Left colon (tissue), 2 donors: ENCODE data around the gene ARF3. TPM values are rescaled to one million over a fixed set of nuclear protein-coding genes. Genes with fewer than 3 reads are reported as not detected.
A peak's percentile ranks its signal among the peaks of the same experiment; 100 is the strongest.
"Not testable (repeated sequence)": the region's sequence is repeated elsewhere in the genome, so short reads cannot be mapped to it uniquely, and the experiment has no call there.

Source experiments
- ATAC-seq: fragments of 200-7000 bp; cut with Tn5 transposase; one replicate; pipeline ENCODE4 v1.9.1; 2020; ENCODE audit warnings: mild to moderate bottlenecking, moderate library complexity
- DNase-seq, 2 donors: peaks; one replicate each; pipeline ENCODE4 v3.0.0-alpha.2; 2020
- intact Hi-C, 2 donors: fragments of 100-400 bp; cut with DNase I in 1 of 2; cut with micrococcal nuclease in 1 of 2; formaldehyde crosslinking; loops; one replicate each; pipeline versions ENCODE4 v1.11.2 to v1.14.0; 2022; cut with DNase I, micrococcal nuclease
- total RNA-seq, 2 donors: library from RNA; stranded (reverse); fragmentation: NEBNext Ultra II Directional; extraction: Animal tissue kit (Norgen Biotek cat#: 25700); gene quantifications; one replicate each; pipeline ENCODE4 v1.2.1, GENCODE V29; 2021
- donor health status: DM: no; HTN: no; CAD: no.
- donor health status: DM: yes; HTN: yes; CAD: no.

Gene ARF3
- total RNA-seq, 2 donors from 2014 or later: 271 to 304 TPM

DNA sequence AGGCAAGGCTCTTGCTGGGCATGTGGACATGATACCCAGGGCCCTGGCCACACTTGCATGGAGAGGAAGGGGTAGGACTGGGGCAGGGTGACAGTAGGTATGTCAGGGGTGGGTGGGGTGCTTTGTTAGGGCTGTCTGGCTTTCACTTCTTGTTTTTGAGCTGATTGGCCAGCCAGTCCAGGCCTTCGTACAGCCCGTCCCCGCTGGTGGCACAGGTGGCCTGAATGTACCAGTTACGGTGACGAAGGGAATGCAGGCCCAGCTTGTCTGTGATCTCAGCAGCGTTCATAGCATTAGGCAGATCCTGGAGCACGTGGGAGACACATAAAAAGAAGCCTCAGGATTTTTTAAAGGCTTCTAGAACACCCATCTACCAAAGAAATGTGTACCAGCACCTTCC, 18.5 kb downstream of the ARF3 start:
- intact Hi-C loops: loop anchor here in 1 of 2 donors (10.0 kb wide), 1 partner anchor 84 kb away; the partner anchor contains the start of gene DDX23
- DNase-seq (peak in 1 of 2 donors; percentile 20), ATAC-seq (no peak)

- intact Hi-C loops: loop anchor here in 1 of 2 donors (10.0 kb wide), 1 partner anchor 82 kb away; the partner anchor contains the start of gene DDX23
Measured at GRCh38 chr12:48937170-48937569, 20.1 kb downstream of the ARF3 start.

GRCh38 chr12:48936379-48936979, 20.8 kb downstream of the ARF3 start:
- ATAC-seq: peak; percentile 66
- intact Hi-C loops: loop anchor here in 1 of 2 donors (10.0 kb wide), 1 partner anchor 82 kb away; the partner anchor contains the start of gene DDX23
- DNase-seq: peak; percentile 53 to 82

More at GRCh38 chr12:48937170-48937569, 20.1 kb downstream of the ARF3 start:
- DNase-seq (no peak), ATAC-seq (no peak)

GRCh38 chr12:48934312-48934706, 23.0 kb downstream of the ARF3 start:
- intact Hi-C loops: loop anchor here in 1 of 2 donors (10.0 kb wide), 1 partner anchor 80 kb away; the partner anchor contains the start of gene DDX23

GRCh38 chr12:48933664-48934311, 23.5 kb downstream of the ARF3 start:
- DNase-seq (no peak), ATAC-seq (no peak)
- intact Hi-C loops: loop anchor here in 1 of 2 donors (10.0 kb wide), 1 partner anchor 79 kb away; the partner anchor contains the start of gene DDX23

More at GRCh38 chr12:48934312-48934706, 23.0 kb downstream of the ARF3 start:
- DNase-seq (no peak), ATAC-seq (peak; percentile 51)

GRCh38 chr12:48932878-48933277, 24.4 kb downstream of the ARF3 start:
- DNase-seq: no peak
- no peak for ATAC-seq
- intact Hi-C loops: loop anchor here in 1 of 2 donors (10.0 kb wide), 1 partner anchor 78 kb away; the partner anchor contains the start of gene DDX23

DNA sequence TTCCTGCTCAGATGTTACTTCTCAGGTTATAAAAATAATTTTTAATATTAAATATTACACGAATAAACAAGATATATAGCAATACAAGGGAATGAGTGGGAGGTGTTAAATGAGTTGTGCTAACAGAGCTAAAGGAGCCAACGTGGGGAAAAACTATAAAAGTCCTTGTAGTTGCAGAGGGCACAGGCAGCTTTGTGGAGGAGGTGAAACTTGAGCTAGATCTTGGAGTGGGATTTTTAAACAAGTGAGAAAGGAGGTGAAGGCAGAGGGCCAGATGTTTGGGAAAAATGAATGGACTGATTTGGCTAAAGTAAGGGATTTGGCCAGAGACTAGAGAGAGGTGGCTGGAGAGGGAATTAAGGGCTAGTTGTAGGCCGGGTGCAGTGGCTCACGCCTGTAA, 26.8 kb downstream of the ARF3 start:
- ATAC-seq (no peak), DNase-seq (no peak)
- intact Hi-C loops: loop anchor here in 1 of 2 donors (10.0 kb wide), 1 partner anchor 76 kb away; the partner anchor contains the start of gene DDX23

- ATAC-seq (no peak), DNase-seq (no peak)
- intact Hi-C loops: no loop called here
Measured at GRCh38 chr12:48929551-48929950, 27.7 kb downstream of the ARF3 start.

DNA sequence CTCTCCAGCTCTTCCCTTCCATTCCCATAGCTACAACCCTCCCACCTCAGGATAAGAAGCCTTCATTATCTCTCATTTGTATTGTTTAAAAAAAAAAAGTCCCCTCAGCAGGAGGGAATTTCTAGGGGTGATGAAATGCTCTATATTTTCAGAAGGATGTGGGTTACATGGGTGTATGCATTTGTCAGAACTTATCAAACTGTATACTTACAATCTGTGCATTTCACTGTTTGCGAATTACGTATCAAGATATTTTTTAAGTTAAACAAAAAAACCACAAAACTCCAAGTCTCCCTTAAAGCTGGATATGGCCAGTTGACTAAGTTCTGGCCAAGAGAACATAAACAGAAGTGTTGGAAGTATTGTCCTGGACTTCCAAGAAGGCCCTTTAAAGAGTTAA, 30.0 kb downstream of the ARF3 start:
- intact Hi-C loops: no loop called here
- ATAC-seq: no peak

DNA sequence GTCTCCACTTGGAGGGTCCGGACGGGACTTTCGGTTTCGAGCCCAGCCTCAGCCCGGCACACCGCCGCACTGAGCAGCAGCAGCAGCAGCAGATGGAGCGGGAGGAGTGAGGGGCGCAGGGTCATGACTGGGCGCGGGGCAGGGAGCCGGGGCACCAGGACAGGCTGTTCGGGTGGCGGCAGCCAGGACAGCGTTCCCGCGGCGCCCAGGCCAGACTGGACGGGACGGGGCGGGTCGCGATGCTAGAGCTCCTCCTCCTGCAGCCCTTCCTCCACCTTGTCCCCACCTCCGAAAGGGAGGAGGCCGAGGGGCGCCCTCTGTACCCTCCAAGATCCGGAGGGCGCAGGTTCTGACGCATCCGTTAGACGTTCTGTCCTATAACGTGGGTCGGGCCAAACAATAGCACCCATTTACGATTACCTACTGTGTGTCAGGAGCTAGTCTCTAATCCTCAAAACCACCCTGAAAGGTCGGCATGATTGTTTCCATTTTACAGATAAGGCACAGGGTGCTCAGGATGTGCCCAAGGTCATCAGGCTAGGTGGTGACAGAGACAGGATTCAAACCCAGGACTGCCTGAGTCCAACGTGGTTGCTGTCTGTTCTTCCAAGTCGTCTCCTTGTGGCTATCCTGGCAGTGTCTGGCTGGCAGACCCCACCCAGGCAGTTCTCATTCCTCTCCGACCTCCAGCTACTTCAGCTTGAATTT, 31.8 kb downstream of the ARF3 start, which contains the start of gene FKBP11:
TSS of gene FKBP11 (minus strand) at position 189 of the 708 bp plus-strand sequence. CDS start at position 125, 64 bp downstream.
- peak; percentile 67 to 80 for DNase-seq
- peak; percentile 91 for ATAC-seq
- intact Hi-C loops: no loop called here

More for the DNA sequence above, 30.0 kb downstream of the ARF3 start:
- DNase-seq: no peak

- intact Hi-C loops: no loop called here
- DNase-seq (peak; percentile 50 to 71), ATAC-seq (peak; percentile 81)
Measured at GRCh38 chr12:48924617-48925303, 32.5 kb downstream of the ARF3 start.

- DNase-seq: no peak
- intact Hi-C loops: no loop called here
- no peak for ATAC-seq
Measured at GRCh38 chr12:48923117-48923516, 34.2 kb downstream of the ARF3 start.

GRCh38 chr12:48917857-48918537, 39.3 kb downstream of the ARF3 start:
- no peak for ATAC-seq
- peak in 1 of 2 donors; percentile 28 for DNase-seq
- intact Hi-C loops: no loop called here

GRCh38 chr12:48910196-48910595, 47.1 kb downstream of the ARF3 start:
- intact Hi-C loops: no loop called here
- no peak for DNase-seq

DNA sequence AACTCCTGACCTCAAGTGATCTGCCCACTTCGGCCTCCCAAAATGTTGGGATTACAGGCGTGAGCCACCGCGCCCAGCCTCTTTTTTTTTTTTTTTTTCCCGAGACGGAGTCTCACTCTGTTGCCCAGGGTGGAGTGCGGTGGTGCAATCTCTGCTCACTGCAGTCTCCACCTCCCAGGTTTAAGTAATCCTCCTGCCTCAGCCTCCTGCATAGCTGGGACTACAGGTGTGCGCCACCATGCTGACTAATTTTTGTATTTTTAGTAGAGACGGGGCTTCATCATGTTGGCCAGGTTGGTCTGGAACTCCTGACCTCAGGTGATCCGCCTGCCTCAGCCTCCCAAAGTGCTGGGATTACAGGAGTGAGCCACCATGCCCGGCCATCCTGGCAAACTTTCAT, 47.6 kb downstream of the ARF3 start:
- intact Hi-C loops, ATAC-seq, DNase-seq: not testable (repeated sequence)

More at GRCh38 chr12:48910196-48910595, 47.1 kb downstream of the ARF3 start:
- no peak for ATAC-seq

- DNase-seq: no peak
- intact Hi-C loops: no loop called here
- no peak for ATAC-seq
Measured at GRCh38 chr12:48907245-48907644, 50.0 kb downstream of the ARF3 start.

DNA sequence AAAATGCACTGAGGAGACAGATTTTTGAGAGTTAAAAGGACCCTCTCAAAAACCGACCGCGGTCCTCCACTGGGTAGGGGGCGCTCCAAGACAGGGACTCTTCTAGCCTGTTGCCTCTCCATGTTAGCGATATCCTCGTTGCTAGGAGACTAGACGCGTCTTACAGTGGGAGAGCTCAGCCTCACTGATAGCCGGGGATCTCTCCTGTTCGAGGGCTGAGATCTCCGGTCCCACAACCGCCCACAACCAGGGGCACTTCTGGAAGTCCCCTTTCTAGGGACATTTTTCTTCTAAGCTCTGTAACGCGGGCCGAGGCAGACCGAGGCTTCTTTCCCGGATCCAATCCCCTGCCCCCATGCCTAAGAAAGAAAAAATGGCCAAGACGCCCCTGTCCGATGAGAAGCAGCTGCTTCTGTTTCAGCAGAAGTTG, 53.3 kb downstream of the ARF3 start:
- peak; percentile 67 to 83 for DNase-seq
- peak; percentile 92 for ATAC-seq
- intact Hi-C loops: no loop called here
